GM18868 (cell line): ENCODE measurements around the gene KIR3DL3.
"Not testable (repeated sequence)": the region's sequence is repeated elsewhere in the genome, so short reads cannot be mapped to it uniquely, and the experiment has no call there.

Experiments
- ATAC-seq: cut with Tn5 transposase; IDR thresholded peaks from one replicate; pipeline ENCODE4 v1.9.1; 2021; ENCODE audit warnings: mild to moderate bottlenecking, moderate library complexity; ENCODE audit not compliant: unreplicated experiment

The KIR3DL3 gene

GRCh38 chr19:54775830-54776229 lies 51.6 kb downstream of the KIR3DL3 start:
- ATAC-seq, result not testable (repeated sequence)

- ATAC-seq, result not testable (repeated sequence)
These were observed 53.6 kb downstream of the KIR3DL3 start for GRCh38 chr19:54777851-54778250.

GRCh38 chr19:54778896-54779295 lies 54.7 kb downstream of the KIR3DL3 start:
- not testable (repeated sequence) for ATAC-seq

DNA sequence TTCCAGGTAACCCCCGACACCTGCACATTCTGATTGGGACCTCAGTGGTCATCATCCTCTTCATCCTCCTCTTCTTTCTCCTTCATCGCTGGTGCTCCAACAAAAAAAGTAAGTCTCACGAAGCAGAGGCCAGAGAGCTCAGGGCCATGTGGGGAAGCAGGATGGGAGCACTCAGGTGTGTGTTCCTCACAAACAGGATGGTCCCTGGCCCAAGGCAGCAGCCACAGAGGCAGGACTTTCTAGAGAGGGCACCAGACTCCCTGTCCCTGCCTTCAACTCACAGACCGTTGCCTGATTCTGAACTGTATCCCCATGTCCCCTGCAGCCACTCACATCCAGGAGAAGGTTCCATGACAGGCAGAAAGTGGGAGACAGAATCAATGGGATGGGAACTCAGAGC lies 58.7 kb downstream of the KIR3DL3 start:
- ATAC-seq, result not testable (repeated sequence)
